ENCODE data around the gene DPYD. TPM values are rescaled to one million over a fixed set of nuclear protein-coding genes. Genes with fewer than 3 reads are reported as not detected.

The DPYD gene
- total RNA-seq, 2 donors from 2014 or later = 9.2 to 17.5 TPM

DNA sequence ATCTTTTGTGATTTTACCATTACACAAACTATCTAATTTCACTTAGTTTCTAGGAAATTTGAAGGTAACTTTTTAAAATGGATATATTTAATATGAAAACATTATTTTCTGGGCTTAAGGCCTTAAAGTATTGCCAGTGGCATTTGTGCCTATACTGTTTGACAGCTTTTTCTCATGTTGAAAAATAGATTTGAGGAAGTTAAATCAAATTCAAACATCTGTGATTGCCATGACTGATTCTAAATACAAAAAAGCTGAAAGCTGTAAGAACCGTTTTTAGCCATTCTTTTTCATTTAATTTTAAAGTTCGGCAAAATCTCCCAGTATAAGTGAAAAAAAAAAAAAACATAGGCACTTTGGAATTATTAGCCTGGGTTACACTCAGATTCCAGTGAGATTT lies 301.1 kb downstream of the DPYD start:
- H3K36me3 ChIP-seq (ENCODE audit: control insufficient read depth, insufficient read depth, low read length) = no peaks in the 10 kb centered on the region
- H3K4me3 ChIP-seq (ENCODE audit: low read length) = no peak overlapping the region
- H3K4me1 ChIP-seq (ENCODE audit: control insufficient read depth, insufficient read depth, low read length) = no peaks in the 10 kb centered on the region
- no peak overlapping the region for H3K9ac ChIP-seq (ENCODE audit: extremely low read depth, low read length, poor library complexity, severe bottlenecking)
- no peaks in the 10 kb centered on the region for H3K9me3 ChIP-seq (ENCODE audit: control insufficient read depth, low read length)
- DNase-seq = no peak
- H3K27ac ChIP-seq (ENCODE audit: low read depth, low read length) = no peak overlapping the region
- no peaks in the 10 kb centered on the region for H3K27me3 ChIP-seq (ENCODE audit: control insufficient read depth, insufficient read depth, low read length, poor library complexity, severe bottlenecking)
- TF ChIP-seq, protein P1, sequence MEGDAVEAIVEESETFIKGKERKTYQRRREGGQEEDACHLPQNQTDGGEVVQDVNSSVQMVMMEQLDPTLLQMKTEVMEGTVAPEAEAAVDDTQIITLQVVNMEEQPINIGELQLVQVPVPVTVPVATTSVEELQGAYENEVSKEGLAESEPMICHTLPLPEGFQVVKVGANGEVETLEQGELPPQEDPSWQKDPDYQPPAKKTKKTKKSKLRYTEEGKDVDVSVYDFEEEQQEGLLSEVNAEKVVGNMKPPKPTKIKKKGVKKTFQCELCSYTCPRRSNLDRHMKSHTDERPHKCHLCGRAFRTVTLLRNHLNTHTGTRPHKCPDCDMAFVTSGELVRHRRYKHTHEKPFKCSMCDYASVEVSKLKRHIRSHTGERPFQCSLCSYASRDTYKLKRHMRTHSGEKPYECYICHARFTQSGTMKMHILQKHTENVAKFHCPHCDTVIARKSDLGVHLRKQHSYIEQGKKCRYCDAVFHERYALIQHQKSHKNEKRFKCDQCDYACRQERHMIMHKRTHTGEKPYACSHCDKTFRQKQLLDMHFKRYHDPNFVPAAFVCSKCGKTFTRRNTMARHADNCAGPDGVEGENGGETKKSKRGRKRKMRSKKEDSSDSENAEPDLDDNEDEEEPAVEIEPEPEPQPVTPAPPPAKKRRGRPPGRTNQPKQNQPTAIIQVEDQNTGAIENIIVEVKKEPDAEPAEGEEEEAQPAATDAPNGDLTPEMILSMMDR (conservative IDR thresholded peaks at IDR 0.05) = no peak
- Mint-ChIP-seq H3K27ac (no peak overlapping the region), H3K36me3 (ENCODE audit: low read depth) (no peaks in the 10 kb centered on the region), H3K27me3 (ENCODE audit: insufficient read depth) (no peaks in the 10 kb centered on the region), H3K4me3 (no peak overlapping the region), H3K4me1 (peaks cover 2% of the 10 kb centered on the region), H3K9me3 (no peaks in the 10 kb centered on the region)
- WGBS, 2 experiments (ENCODE audit: insufficient coverage in 1 of 2, insufficient read length in 1 of 2) = 49 to 88% methylated on average over 1 to 2 of the region's 2 CpGs

GRCh38 chr1:97610748-97611147 lies 310.1 kb downstream of the DPYD start:
- H3K36me3 ChIP-seq (ENCODE audit: control insufficient read depth, insufficient read depth, low read length) = no peaks in the 10 kb centered on the region
- H3K9ac ChIP-seq (ENCODE audit: extremely low read depth, low read length, poor library complexity, severe bottlenecking) = no peak overlapping the region
- no peaks in the 10 kb centered on the region for H3K4me1 ChIP-seq (ENCODE audit: control insufficient read depth, insufficient read depth, low read length)
- Mint-ChIP-seq H3K4me1 (peaks cover 4% of the 10 kb centered on the region), H3K4me3 (no peak overlapping the region), H3K36me3 (ENCODE audit: low read depth) (no peaks in the 10 kb centered on the region), H3K27me3 (ENCODE audit: insufficient read depth) (no peaks in the 10 kb centered on the region), H3K27ac (no peak overlapping the region), H3K9me3 (peaks cover 3% of the 10 kb centered on the region)
- WGBS, 2 experiments (ENCODE audit: insufficient coverage in 1 of 2, insufficient read length in 1 of 2) = 100% methylated on average over 2 of the region's 3 CpGs; no CpG with 5 or more reads in 1 of the 2 experiments
- no peak overlapping the region for H3K27ac ChIP-seq (ENCODE audit: low read depth, low read length)
- no peaks in the 10 kb centered on the region for H3K9me3 ChIP-seq (ENCODE audit: control insufficient read depth, low read length)
- TF ChIP-seq, protein P1 (conservative IDR thresholded peaks at IDR 0.05) = no peak
- DNase-seq = no peak
- H3K27me3 ChIP-seq (ENCODE audit: control insufficient read depth, insufficient read depth, low read length, poor library complexity, severe bottlenecking) = no peaks in the 10 kb centered on the region
- H3K4me3 ChIP-seq (ENCODE audit: low read length) = no peak overlapping the region

GRCh38 chr1:97610102-97610501 lies 310.7 kb downstream of the DPYD start:
- no peak for DNase-seq
- no peaks in the 10 kb centered on the region for H3K27me3 ChIP-seq (ENCODE audit: control insufficient read depth, insufficient read depth, low read length, poor library complexity, severe bottlenecking)
- H3K4me1 Mint-ChIP-seq = peaks cover 4% of the 10 kb centered on the region

More at GRCh38 chr1:97610102-97610501, 310.7 kb downstream of the DPYD start:
- Mint-ChIP-seq H3K36me3 (ENCODE audit: low read depth) (no peaks in the 10 kb centered on the region), H3K27ac (no peak overlapping the region), H3K9me3 (peaks cover 3% of the 10 kb centered on the region), H3K4me3 (no peak overlapping the region), H3K27me3 (ENCODE audit: insufficient read depth) (no peaks in the 10 kb centered on the region)
- Histone ChIP-seq H3K9ac (ENCODE audit: extremely low read depth, low read length, poor library complexity, severe bottlenecking) (no peak overlapping the region), H3K4me3 (ENCODE audit: low read length) (no peak overlapping the region), H3K9me3 (ENCODE audit: control insufficient read depth, low read length) (no peaks in the 10 kb centered on the region), H3K36me3 (ENCODE audit: control insufficient read depth, insufficient read depth, low read length) (no peaks in the 10 kb centered on the region), H3K4me1 (ENCODE audit: control insufficient read depth, insufficient read depth, low read length) (no peaks in the 10 kb centered on the region), H3K27ac (ENCODE audit: low read depth, low read length) (no peak overlapping the region)
- WGBS, 2 experiments (ENCODE audit: insufficient coverage in 1 of 2, insufficient read length in 1 of 2) = 84 to 96% methylated on average over 3 of the region's 3 CpGs
- TF ChIP-seq, protein P1 (conservative IDR thresholded peaks at IDR 0.05) = no peak

Measured in endodermal cell (in vitro differentiated cells).